Lower lobe of right lung (tissue), 2 donors: ENCODE data around the gene CACNA1B. TPM values are rescaled to one million over a fixed set of nuclear protein-coding genes. Genes with fewer than 3 reads are reported as not detected.

Experiments
- ATAC-seq, 2 donors: fragments of 200-7000 bp; cut with Tn5 transposase; one replicate each; pipeline ENCODE4 v1.9.1; 2020 to 2022; ENCODE audit warnings: mild to moderate bottlenecking in 2 of 2, moderate library complexity in 2 of 2
- DNase-seq: peaks from one replicate; pipeline ENCODE4 v3.0.0-alpha.2; 2020
- H3K27ac ChIP-seq: fragments of 200-600 bp; one replicate; pipeline ENCODE4 v1.8.0; 2022
- H3K27me3 ChIP-seq: fragments of 200-600 bp; one replicate; pipeline ENCODE4 v1.8.0; 2022; ENCODE audit warnings: low read depth
- H3K36me3 ChIP-seq: fragments of 200-600 bp; one replicate; pipeline ENCODE4 v1.8.0; 2022; ENCODE audit warnings: mild to moderate bottlenecking
- H3K4me1 ChIP-seq: fragments of 200-600 bp; one replicate; pipeline ENCODE4 v1.8.0; 2022
- H3K4me3 ChIP-seq: fragments of 200-600 bp; one replicate; pipeline ENCODE4 v1.8.0; 2022; ENCODE audit warnings: mild to moderate bottlenecking
- H3K9me3 ChIP-seq: fragments of 200-600 bp; one replicate; pipeline ENCODE4 v1.8.0; 2022
- CTCF ChIP-seq: fragments of 200-600 bp; IDR thresholded peaks from one replicate; pipeline ENCODE4 v1.8.0; 2022; ENCODE audit warnings: antibody characterized with exemption, mild to moderate bottlenecking
- intact Hi-C: fragments of 100-400 bp; cut with DNase I; formaldehyde crosslinking; loops from one replicate; pipeline ENCODE4 v1.11.0; 2022
- total RNA-seq: library from RNA; stranded (reverse); fragmentation: NEBNext Ultra II Directional; extraction: Animal tissue kit (Norgen Biotek cat#: 25700); gene quantifications from one replicate; pipeline ENCODE4 v1.2.1, GENCODE V29; 2021
- donor health status: DM: no; HTN: yes; CAD: no; lungs with severe emphysema.

The CACNA1B gene
- total RNA-seq, 1 donor from 2014 or later, result 0.06 TPM

GRCh38 chr9:138009016-138009802, 131.6 kb downstream of the CACNA1B start:
- Histone ChIP-seq H3K9me3 (no peaks in the 10 kb centered on the region), H3K4me1 (no peaks in the 10 kb centered on the region), H3K27ac (no peak overlapping the region), H3K36me3 (no peaks in the 10 kb centered on the region), H3K4me3 (no peak overlapping the region), H3K27me3 (peaks cover 4% of the 10 kb centered on the region)
- intact Hi-C loops, result no loop called here
- DNase-seq (peak; percentile 36), ATAC-seq (no peak)
- TF ChIP-seq CTCF, result no peak

- DNase-seq (peak; percentile 32), ATAC-seq (no peak)
- Histone ChIP-seq H3K27me3 (peaks cover 4% of the 10 kb centered on the region), H3K4me3 (no peak overlapping the region), H3K9me3 (no peaks in the 10 kb centered on the region), H3K27ac (no peak overlapping the region), H3K4me1 (no peaks in the 10 kb centered on the region), H3K36me3 (no peaks in the 10 kb centered on the region)
- intact Hi-C loops, result no loop called here
- no peak for TF ChIP-seq CTCF
These were observed 132.5 kb downstream of the CACNA1B start for GRCh38 chr9:138009803-138010690.

GRCh38 chr9:138010861-138011260, 133.3 kb downstream of the CACNA1B start:
- no peaks in the 10 kb centered on the region for H3K36me3 ChIP-seq
- no peaks in the 10 kb centered on the region for H3K4me1 ChIP-seq
- no peak for TF ChIP-seq CTCF
- no peak overlapping the region for H3K4me3 ChIP-seq
- H3K9me3 ChIP-seq, result no peaks in the 10 kb centered on the region
- intact Hi-C loops, result no loop called here
- no peak overlapping the region for H3K27ac ChIP-seq
- peaks cover 4% of the 10 kb centered on the region for H3K27me3 ChIP-seq
- peak; percentile 23 for DNase-seq
- no peak for ATAC-seq

GRCh38 chr9:138011951-138012500, 134.4 kb downstream of the CACNA1B start:
- H3K9me3 ChIP-seq, result no peaks in the 10 kb centered on the region
- H3K4me3 ChIP-seq, result no peak overlapping the region
- H3K27ac ChIP-seq, result no peak overlapping the region
- no peak for TF ChIP-seq CTCF
- H3K4me1 ChIP-seq, result no peaks in the 10 kb centered on the region
- no peak for ATAC-seq
- intact Hi-C loops, result no loop called here
- H3K27me3 ChIP-seq, result peaks cover 10% of the 10 kb centered on the region
- no peaks in the 10 kb centered on the region for H3K36me3 ChIP-seq
- DNase-seq, result peak; percentile 21

- no peak for DNase-seq
- intact Hi-C loops, result no loop called here
- Histone ChIP-seq H3K27me3 (peaks cover 7% of the 10 kb centered on the region), H3K9me3 (no peaks in the 10 kb centered on the region), H3K4me3 (no peak overlapping the region), H3K36me3 (no peaks in the 10 kb centered on the region), H3K4me1 (no peaks in the 10 kb centered on the region), H3K27ac (no peak overlapping the region)
- no peak for ATAC-seq
- no peak for TF ChIP-seq CTCF
These were observed 135.7 kb downstream of the CACNA1B start for GRCh38 chr9:138013273-138013672.
